NB4 (cell line): ENCODE measurements around the gene ZNHIT3.

ENCODE experiments used
- DNase-seq: peaks from one replicate; pipeline ENCODE4 v3.0.0; 2010; ENCODE audit warnings: low read depth
- H3K4me3 ChIP-seq: one replicate; pipeline ENCODE4 v1.5.1; 2011; ENCODE audit warnings: mild to moderate bottlenecking, low read depth, low read length, moderate library complexity
- MAX ChIP-seq: IDR thresholded peaks from 2 replicates; pipeline ENCODE4 v1.6.1; 2011; ENCODE audit warnings: low read depth, low read length
- MYC ChIP-seq: IDR thresholded peaks from 2 replicates; pipeline ENCODE4 v1.6.1; 2011; ENCODE audit warnings: low read depth, low read length
- POLR2A ChIP-seq: IDR thresholded peaks from 2 replicates; pipeline ENCODE4 v1.6.1; 2011; ENCODE audit warnings: mild to moderate bottlenecking; ENCODE audit not compliant: insufficient read length; ENCODE audit errors: extremely low read depth
- TF ChIP-seq, protein P1 (sequence below): IDR thresholded peaks from one replicate; pipeline ENCODE4 v1.5.1; 2012; ENCODE audit warnings: low read depth, low read length

Gene ZNHIT3

GRCh38 chr17:36515837-36516236 lies 29.4 kb downstream of the ZNHIT3 start:
- TF ChIP-seq MYC = no peak
- no peak for TF ChIP-seq POLR2A
- TF ChIP-seq, protein P1, sequence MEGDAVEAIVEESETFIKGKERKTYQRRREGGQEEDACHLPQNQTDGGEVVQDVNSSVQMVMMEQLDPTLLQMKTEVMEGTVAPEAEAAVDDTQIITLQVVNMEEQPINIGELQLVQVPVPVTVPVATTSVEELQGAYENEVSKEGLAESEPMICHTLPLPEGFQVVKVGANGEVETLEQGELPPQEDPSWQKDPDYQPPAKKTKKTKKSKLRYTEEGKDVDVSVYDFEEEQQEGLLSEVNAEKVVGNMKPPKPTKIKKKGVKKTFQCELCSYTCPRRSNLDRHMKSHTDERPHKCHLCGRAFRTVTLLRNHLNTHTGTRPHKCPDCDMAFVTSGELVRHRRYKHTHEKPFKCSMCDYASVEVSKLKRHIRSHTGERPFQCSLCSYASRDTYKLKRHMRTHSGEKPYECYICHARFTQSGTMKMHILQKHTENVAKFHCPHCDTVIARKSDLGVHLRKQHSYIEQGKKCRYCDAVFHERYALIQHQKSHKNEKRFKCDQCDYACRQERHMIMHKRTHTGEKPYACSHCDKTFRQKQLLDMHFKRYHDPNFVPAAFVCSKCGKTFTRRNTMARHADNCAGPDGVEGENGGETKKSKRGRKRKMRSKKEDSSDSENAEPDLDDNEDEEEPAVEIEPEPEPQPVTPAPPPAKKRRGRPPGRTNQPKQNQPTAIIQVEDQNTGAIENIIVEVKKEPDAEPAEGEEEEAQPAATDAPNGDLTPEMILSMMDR = no peak
- no peak for TF ChIP-seq MAX
- DNase-seq = no peak
- no peak overlapping the region for H3K4me3 ChIP-seq

DNA sequence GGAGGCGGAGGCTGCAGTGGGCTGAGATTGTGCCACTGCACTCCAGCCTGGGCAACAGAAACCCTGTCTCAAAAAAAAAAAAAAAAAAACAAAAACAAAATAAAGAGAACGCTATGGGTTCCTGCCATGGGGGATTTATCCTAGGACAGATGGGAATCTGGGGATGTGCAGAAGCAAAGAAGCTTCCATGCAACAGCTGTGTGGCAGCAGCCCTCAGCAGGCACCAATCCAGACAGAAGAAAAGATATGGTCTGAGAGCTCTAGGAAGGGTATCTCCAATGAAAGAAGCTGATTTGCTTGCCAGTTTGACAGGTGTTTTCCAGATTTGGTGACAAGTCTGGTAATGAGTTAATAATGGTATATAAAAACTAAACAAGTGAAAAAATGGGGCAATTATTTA lies 36.6 kb downstream of the ZNHIT3 start:
- DNase-seq = no peak
- no peak for TF ChIP-seq POLR2A
- no peak for TF ChIP-seq MAX
- no peak for TF ChIP-seq MYC
- TF ChIP-seq, protein P1 = no peak
- H3K4me3 ChIP-seq = no peak overlapping the region

GRCh38 chr17:36524428-36524876 lies 38.0 kb downstream of the ZNHIT3 start:
- H3K4me3 ChIP-seq = no peak overlapping the region
- TF ChIP-seq POLR2A (no peak), MYC (no peak), MAX (no peak)
- TF ChIP-seq, protein P1 = no peak
- no peak for DNase-seq

- no peak for DNase-seq
- no peak for TF ChIP-seq MAX
- TF ChIP-seq, protein P1 = no peak
- TF ChIP-seq MYC = no peak
- TF ChIP-seq POLR2A = no peak
- H3K4me3 ChIP-seq = no peak overlapping the region
These were observed 38.6 kb downstream of the ZNHIT3 start for GRCh38 chr17:36525113-36525512.

DNA sequence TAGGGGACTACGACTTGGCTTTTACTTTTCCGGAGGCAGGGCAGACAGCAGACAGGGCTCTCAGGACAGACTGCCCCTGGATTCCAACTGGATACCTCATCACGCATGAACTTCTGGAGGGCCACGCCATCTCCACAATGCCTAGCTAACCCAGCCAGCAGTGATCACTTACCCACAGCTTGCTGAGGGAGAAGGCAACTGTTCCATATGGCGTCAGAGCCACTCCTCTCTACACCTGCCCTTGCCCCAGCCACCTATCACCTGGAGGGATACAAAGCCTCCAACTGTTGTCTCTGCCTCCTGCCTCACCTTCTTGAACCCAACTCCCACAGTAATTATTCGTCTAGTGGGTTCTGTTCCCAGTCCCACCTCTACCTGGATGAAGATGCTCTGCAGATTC lies 39.4 kb downstream of the ZNHIT3 start:
- DNase-seq = no peak
- TF ChIP-seq MYC (no peak), POLR2A (no peak)
- H3K4me3 ChIP-seq = no peak overlapping the region

- no peak overlapping the region for H3K4me3 ChIP-seq
- no peak for DNase-seq
- TF ChIP-seq MYC = no peak
- TF ChIP-seq MAX = no peak
- no peak for TF ChIP-seq POLR2A
- TF ChIP-seq, protein P1 = no peak
These were observed 41.3 kb downstream of the ZNHIT3 start for GRCh38 chr17:36527621-36528250.
